Skin epidermis (tissue), 12 donors: ENCODE results near the gene RALGAPA1.
A peak's percentile ranks its signal among the peaks of the same experiment; 100 is the strongest.

Experiments used
- H3K27ac ChIP-seq, 21 experiments: fragments of 200-600 bp; sonication (generic) in 11 of 21; one replicate each; pipeline ENCODE4 v1.5.0; 2020; ENCODE audit warnings: mild to moderate bottlenecking in 3 of 21, inconsistent platforms in 2 of 21, moderate library complexity in 2 of 21
- H3K4me3 ChIP-seq, 7 experiments: fragments of 200-600 bp; sonication (generic) in 2 of 7; one replicate each; pipeline ENCODE4 v1.5.0; 2020; ENCODE audit warnings: inconsistent platforms in 2 of 7, mild to moderate bottlenecking in 2 of 7, moderate library complexity in 1 of 7

The RALGAPA1 gene

DNA sequence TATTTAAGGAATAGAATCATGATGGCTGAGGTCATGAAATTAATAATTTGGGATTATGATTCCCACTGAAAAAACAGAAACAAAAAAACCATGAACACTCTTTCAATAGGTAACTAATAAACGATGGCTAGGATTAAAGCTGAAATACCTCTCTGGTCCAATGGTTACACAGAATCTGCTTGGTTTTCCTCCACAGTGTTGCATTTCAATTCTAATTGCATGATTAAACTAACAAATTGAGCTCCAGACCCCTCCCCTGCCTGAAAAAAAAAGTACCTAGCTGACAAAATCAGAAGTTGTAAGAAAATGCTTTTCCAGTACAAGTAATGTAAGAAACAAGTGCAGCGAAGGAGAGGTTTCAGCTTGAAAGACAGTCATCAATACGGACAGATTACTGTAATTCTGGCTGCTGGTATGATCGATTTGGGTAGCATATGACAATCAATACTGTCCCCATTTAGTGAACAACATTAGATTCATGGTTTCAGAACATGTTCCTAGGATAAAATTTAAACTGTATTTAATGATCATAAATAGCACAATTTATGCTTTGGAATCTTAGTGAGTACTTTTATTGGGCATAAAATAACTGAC, 243.1 kb downstream of the RALGAPA1 start:
- no peak overlapping the region for H3K4me3 ChIP-seq

DNA sequence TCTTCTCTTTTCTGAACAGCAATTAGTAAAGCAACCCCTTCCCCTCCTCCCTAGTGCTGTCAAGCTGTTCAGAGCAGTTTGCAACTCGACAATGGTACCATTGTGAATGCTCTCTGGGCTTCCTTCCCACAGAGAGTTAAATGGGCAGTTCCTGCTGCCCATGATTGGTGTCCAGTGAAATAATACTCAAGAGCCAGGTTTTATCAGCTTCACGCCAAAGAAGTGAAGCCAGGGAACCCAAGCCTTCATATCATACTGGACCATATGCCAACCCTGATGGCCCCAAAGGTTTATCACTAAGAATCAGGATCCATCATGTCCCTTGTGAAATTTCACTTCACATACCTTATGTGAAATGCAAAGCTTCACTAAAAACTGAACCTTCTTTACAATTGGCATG, 250.4 kb downstream of the RALGAPA1 start:
- H3K4me3 ChIP-seq, result no peak overlapping the region
- no peak overlapping the region for H3K27ac ChIP-seq

More for the DNA sequence above, 243.1 kb downstream of the RALGAPA1 start:
- no peak overlapping the region for H3K27ac ChIP-seq

DNA sequence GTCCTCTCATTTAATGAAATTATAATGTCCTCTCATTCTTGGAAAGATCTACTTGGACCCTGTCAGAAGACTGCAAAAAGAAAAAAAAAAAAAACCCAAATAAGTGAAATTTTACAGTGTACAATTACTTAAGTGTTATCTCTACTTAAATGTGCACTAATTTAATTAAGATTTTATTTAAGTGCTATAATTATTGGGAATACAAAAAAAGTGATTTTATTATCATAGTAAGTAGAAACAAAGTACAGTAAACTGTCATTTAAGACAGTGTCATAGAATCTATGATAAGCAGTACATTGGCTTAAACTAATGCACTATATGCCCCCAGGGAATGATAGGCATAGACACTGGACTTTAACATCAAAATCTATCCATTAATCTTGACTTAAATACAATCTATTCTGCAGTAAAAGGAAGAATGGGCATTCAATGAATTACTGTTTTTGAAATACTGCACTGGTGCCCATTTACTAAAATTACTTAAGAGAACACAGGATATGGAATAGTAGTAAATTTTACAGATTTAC, 251.8 kb downstream of the RALGAPA1 start:
- H3K4me3 ChIP-seq, result no peak overlapping the region

DNA sequence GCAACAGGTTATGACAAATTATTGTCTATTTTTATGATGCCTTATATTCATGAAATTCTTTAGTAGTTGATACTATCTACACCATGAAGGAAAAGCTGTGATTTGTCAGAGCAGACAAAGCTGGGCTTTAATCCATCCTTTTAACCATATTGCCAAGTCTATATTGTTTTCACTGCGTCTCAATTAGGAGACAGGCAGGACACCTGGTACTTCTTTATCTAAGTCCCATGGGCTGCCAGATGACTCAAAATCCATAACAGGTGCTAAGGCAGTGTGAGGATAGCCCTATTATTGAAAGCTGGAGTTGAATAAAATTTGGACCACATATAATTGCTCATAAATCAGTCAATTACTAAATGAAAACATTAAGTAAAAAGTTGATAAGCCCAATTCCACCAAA, 252.5 kb downstream of the RALGAPA1 start:
- H3K27ac ChIP-seq, result no peak overlapping the region
- H3K4me3 ChIP-seq, result no peak overlapping the region

More for the DNA sequence above, 251.8 kb downstream of the RALGAPA1 start:
- no peak overlapping the region for H3K27ac ChIP-seq

DNA sequence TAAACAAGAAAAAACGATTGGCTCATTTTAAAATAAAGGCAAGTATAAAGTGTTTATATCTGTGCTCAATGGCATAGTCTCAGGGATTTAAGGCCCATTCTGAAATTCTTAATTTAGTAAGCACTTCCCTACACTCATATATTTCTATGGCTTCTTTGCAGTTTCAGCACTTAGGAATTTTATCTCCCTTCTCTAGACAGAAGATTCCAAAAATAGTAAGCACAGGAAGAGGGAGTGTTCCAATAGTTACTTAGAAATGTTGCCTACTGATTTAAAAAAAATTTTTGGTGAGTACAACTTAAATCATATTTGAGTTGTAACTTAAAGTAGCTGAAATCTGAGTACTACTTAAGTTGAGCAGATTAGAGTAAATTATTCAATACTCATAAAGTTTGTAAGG, 255.3 kb downstream of the RALGAPA1 start:
- Histone ChIP-seq H3K27ac (no peak overlapping the region), H3K4me3 (no peak overlapping the region)

DNA sequence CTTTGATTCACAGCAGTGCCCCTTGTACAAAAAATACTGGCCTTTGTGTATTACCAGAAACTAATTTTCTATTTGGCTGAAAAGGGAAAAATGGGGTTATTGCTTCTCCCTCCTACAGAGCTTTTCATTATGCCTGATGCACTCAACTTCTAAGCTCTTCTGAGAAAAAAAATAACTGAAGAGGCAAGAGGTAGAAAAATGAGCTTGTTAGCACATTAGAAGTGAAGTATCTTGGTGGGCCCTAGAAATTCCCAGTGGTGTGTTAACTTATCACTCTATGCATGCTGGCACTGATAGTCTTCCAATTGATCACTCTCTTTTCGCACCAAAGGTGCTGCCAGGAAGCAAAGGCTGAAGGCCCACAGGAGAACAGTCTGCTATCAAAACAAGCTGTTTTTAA, 258.0 kb downstream of the RALGAPA1 start:
- H3K27ac ChIP-seq, result no peak overlapping the region
- no peak overlapping the region for H3K4me3 ChIP-seq

DNA sequence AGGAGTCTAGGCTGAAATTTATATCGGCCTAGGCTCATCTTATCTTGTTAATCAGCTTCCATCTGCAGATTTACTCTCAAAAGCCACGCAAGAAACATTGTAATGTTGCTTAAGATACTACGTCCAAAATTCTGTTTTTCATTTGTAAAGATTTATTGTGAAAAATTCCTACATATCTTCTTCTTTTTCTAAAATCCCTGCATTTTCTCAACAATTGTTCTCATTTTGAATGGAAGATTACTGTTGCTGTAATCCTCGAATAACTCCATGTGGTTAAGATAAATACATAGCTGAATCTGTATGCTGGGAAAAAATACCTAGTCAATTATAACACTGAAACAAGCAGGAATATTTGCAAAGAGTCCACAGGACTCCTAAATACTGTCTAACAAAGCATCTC, 259.5 kb downstream of the RALGAPA1 start:
- Histone ChIP-seq H3K4me3 (no peak overlapping the region), H3K27ac (no peak overlapping the region)

DNA sequence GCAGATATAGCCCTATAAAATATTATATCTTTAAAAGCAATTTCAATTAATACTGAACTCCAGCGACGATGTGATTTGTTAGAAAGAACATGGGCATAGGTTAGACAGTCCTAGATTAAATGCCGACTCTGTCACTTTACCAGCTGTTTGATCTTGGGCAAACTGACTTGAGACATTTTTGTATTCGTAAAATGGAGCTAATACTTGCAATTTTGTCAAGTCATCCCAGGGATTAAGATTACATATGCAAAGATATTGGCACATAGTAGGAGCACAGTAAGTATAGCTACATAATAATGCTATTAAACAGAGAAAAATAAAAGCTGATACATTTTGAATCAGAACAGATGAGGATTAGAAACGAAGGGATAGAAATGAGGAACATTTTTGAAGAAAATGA, 266.1 kb downstream of the RALGAPA1 start:
- Histone ChIP-seq H3K4me3 (no peak overlapping the region), H3K27ac (no peak overlapping the region)

DNA sequence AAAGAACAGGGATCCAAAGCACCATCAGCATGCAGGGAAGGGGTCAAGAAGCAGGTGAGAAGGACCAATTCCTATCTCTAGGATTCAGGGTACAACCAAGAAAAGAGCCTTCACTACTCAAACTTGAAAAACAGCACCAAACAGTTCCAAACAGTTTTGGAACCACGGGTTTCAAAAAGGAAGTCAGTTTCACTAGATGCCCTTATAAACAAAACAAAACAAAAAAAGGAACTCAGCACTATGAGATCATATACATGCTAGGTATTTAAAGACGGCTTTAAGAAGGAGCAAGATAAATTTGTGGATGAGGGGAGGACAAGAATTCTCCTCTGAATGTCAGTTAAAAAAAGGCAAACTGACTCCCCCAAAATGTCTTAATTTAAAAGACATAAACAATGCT, 269.1 kb downstream of the RALGAPA1 start:
- no peak overlapping the region for H3K4me3 ChIP-seq
- no peak overlapping the region for H3K27ac ChIP-seq

DNA sequence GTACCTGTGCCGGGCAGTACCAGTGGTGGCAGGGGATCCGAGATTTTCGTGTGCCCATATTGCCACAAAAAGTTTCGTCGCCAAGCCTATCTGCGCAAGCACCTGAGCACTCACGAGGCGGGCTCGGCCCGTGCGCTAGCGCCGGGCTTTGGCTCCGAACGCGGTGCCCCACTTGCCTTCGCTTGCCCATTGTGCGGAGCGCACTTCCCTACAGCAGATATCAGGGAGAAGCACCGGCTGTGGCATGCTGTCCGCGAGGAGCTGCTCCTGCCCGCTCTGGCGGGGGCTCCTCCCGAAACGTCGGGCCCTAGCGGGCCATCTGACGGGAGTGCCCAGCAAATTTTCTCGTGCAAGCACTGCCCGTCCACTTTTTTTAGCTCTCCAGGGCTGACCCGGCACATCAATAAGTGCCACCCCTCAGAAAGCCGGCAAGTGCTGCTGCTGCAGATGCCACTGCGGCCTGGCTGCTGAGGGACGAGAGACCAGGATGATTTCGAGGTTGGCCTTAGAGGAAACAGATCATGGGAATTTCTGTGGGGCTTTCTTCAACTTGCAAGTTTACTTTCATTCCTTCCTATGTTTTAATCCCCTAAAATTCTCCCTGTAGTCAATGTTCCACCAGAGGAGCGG, 273.5 kb downstream of the RALGAPA1 start:
- no peak overlapping the region for H3K27ac ChIP-seq
- peak overlapping the region in 4 of 7 experiments; percentile 36 to 62 (median 50) for H3K4me3 ChIP-seq

DNA sequence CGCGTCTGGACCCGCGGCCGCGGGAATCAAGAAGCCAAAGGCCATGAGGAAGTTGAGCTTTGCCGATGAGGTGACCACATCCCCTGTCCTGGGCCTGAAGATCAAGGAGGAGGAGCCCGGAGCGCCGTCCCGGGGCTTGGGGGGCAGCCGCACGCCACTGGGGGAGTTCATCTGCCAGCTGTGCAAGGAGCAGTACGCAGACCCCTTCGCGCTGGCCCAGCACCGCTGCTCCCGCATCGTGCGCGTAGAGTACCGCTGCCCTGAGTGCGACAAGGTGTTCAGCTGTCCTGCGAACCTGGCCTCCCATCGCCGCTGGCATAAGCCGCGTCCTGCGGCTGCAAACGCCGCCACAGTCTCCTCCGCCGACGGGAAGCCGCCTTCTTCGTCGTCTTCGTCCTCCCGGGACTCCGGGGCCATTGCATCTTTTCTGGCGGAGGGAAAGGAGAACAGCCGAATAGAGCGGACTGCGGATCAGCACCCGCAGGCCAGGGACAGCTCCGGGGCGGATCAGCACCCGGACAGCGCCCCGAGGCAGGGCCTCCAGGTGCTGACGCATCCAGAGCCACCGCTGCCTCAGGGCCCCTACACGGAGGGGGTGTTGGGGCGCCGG, 274.1 kb downstream of the RALGAPA1 start:
- H3K4me3 ChIP-seq, result peak overlapping the region in 6 of 7 experiments; percentile 35 to 62 (median 45)
- no peak overlapping the region for H3K27ac ChIP-seq

DNA sequence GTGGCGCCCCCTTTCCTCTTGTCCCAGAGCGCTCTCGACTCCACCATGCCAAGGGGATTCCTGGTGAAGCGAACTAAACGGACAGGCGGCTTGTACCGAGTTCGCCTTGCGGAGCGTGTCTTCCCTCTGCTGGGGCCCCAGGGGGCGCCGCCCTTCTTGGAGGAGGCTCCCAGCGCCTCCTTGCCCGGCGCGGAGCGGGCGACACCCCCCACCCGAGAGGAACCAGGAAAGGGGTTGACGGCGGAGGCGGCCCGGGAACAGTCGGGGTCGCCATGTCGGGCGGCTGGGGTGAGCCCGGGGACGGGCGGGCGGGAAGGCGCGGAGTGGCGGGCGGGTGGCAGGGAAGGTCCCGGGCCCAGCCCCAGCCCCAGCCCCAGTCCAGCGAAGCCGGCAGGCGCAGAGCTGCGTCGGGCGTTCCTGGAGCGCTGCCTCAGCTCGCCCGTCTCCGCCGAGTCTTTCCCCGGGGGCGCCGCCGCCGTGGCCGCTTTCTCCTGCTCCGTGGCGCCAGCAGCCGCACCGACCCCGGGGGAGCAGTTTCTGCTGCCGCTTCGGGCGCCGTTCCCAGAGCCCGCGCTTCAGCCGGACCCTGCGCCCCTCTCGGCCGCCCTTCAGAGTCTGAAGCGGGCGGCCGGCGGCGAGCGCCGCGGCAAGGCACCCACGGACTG, 274.8 kb downstream of the RALGAPA1 start:
- H3K27ac ChIP-seq, result no peak overlapping the region
- peak overlapping the region; percentile 26 to 62 (median 44) for H3K4me3 ChIP-seq

DNA sequence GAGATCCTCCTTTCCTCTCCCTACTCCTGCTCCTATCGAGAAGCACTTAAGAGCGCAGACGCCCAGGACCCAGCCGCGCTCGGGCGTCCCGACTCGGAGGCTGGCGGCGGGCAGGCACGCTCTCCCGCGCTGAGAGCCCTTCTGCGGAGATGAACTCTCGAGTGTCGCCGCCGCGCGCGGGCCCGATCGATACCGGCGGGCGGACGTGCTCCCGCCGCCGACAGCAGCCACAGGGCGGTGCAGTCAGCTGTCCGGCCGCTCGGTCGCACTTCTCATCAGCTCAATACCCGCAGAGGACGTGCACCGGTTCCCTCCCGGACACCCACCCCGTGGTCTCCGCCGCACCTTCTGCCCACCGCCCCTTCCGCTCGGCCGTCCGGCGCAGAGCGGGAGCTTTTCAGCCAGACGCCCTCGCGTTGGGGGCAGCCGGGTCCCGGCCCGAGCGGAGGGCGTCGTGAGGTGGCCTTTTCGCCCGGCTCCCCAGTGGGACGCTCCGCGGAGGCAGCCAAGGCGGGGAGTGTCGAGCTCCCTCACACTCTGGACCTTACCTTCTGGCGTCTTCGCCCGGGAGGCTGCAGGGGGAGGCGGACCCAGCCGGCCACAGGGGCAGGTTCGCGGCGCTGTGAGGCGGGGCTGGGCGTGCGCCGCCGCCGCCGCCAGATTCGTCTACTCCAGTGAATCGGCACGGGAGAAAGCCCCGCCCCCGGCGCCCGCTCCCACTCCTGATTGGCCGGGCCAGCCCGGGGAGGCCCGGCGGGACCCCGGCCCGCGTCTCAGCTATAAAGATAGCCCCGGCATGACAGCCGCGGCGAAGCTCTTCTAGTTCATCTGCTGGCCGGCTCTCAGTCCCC, 275.5 kb downstream of the RALGAPA1 start, which contains the start of gene INSM2:
Gene INSM2, plus strand, starts transcription at position 808 of the 851 bp plus-strand sequence. CDS start 89 bp downstream, outside the sequence.
- Histone ChIP-seq H3K27ac (no peak within 1 kb of the TSS), H3K4me3 (peak within 1 kb of the TSS; percentile 26 to 62 (median 44))

DNA sequence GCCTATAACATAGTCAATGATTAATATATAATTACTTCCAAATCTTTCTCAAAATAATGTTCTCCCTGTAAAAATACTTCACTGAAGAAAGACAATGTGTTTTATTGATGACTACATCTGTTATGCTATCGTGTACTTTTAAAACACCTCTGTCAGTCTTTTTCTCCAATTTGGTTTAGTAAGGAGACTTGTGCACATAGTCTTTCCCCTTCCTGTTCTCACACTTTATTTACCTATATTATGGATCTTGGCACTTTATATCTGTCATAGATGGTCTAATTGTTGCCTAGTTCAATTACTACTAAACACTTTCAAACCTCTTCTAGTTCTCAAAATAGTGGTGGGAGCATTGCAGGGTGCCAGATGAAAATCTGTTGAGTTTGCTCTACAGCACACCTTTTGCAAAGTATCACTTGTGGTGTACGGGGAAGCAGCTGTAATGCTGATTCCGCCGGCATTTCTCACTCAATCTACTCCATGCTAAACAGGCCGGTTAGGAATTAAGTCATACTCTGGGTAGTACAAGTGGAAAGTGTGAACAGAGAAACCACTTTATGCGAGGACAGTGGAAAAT, 276.2 kb downstream of the RALGAPA1 start:
- peak overlapping the region in 6 of 7 experiments; percentile 26 to 62 (median 45) for H3K4me3 ChIP-seq
- H3K27ac ChIP-seq, result no peak overlapping the region

DNA sequence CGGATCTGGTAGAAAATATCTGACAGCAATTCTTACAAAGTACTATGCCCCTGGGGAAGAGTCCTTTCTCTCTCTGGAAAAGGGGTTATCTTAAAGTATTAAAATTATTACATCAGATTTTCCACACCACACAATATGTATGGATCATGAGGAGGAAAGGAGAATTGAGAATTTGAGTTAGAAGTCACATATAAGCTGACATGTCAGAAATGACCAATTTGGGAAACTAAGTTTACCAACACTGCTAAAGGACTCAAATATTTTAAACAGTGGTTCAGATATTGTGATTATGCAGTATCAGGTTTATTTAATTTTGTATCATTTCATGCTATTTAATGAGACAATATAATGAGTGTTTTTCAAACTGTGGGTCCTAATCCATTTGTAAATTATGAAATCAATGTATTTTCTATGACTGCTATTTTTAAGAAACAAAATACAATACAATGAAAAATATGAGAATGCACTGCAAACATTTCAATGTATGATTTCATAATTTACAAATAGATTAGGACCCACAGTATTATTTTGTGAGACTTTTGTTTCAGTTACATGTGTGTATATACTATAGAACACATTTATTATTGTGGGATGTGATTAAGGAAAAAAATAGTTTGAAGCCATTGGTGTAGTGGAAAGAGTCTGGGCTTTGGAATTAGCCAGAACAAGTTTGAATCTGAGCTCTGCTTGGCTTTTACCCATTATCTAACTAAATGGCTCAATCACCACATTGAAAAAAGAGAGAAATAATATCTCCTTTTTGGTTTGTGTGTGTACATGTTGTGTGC, 276.9 kb downstream of the RALGAPA1 start:
- H3K27ac ChIP-seq, result no peak overlapping the region
- no peak overlapping the region for H3K4me3 ChIP-seq

DNA sequence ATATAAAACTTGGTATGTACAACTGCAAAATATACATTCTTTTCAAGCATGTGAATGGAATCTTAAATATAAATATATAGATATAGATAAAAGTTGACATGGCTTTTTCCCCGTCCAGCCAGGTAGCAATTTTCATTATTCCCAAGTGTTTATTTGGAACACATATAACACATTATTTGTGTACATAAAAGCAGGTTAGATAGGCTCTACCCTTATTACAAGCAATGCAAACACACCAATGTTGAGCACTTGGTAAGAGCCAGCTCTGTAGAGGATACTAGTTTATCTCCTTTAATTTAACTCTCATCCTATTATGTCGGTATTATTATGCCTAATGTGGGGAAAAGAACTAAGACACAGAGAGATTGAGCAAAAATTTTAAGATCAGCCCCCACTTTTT, 282.1 kb downstream of the RALGAPA1 start:
- Histone ChIP-seq H3K27ac (no peak overlapping the region), H3K4me3 (no peak overlapping the region)

DNA sequence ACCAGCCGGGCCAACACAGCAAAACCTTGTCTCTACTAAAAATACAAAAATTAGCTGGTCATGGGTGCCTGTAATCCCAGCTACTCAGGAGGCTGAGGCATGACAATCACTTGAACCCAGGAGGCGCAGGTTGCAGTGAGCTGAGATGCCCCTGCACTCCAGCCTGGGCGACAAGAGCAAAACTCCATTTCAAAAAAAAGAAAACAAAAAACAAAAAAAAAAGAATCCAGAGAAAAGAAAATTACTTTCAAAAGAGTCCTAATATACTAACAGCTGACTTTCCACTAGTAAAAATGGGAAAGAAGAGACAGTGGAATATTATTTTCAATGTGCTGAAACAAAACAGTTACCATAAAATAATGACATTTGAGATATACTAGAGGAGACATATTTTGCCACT, 283.4 kb downstream of the RALGAPA1 start:
- H3K27ac ChIP-seq, result no peak overlapping the region
- H3K4me3 ChIP-seq, result no peak overlapping the region

DNA sequence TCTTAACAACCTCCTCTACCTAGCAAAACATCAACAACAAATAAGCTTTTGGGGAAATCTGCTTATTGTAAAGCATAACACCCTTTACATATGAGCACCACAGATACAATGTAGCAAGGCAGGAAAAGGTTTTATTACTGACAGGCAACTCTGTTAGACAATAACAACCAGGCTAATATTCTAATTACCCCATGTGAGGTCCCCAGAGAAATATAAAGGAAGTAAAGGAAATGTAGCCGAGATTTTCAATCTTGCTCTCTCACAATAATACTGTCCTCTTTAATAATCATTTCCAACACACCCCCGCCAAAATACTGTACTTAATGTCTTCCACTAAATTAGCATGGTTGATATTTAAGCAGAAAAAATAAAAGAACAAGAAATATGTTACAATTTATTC, 289.1 kb downstream of the RALGAPA1 start:
- H3K27ac ChIP-seq, result no peak overlapping the region

More for the DNA sequence above, 289.1 kb downstream of the RALGAPA1 start:
- H3K4me3 ChIP-seq, result no peak overlapping the region
